Left ventricle myocardium inferior (tissue), 1 donor: ENCODE data around the gene GATA1. TPM values are rescaled to one million over a fixed set of nuclear protein-coding genes. Genes with fewer than 3 reads are reported as not detected.
A peak's percentile ranks its signal among the peaks of the same experiment; 100 is the strongest.

Experiments
- DNase-seq: peaks from one replicate; pipeline ENCODE4 v3.0.0-alpha.2; 2020
- H3K27ac ChIP-seq: fragments of 200-600 bp; replicated peaks from 2 replicates; pipeline ENCODE4 v1.8.0; 2021
- H3K27me3 ChIP-seq: fragments of 200-600 bp; 2 replicates; pipeline ENCODE4 v1.8.0; 2021; ENCODE audit warnings: low read depth
- H3K36me3 ChIP-seq: fragments of 200-600 bp; 2 replicates; pipeline ENCODE4 v1.8.0; 2021
- H3K4me1 ChIP-seq: fragments of 200-600 bp; 2 replicates; pipeline ENCODE4 v1.8.0; 2021
- H3K4me3 ChIP-seq: fragments of 200-600 bp; 2 replicates; pipeline ENCODE4 v1.8.0; 2021; ENCODE audit warnings: mild to moderate bottlenecking, moderate library complexity
- H3K9me3 ChIP-seq: fragments of 200-600 bp; replicated peaks from 2 replicates; pipeline ENCODE4 v1.8.0; 2021
- CTCF ChIP-seq: fragments of 200-600 bp; IDR thresholded peaks from 2 replicates; pipeline ENCODE4 v1.8.0; 2021; ENCODE audit warnings: antibody characterized with exemption, mild to moderate bottlenecking, borderline replicate concordance
- intact Hi-C: fragments of 100-400 bp; cut with micrococcal nuclease; formaldehyde crosslinking; loops from one replicate; pipeline ENCODE4 v1.11.0; 2022
- total RNA-seq: library from RNA; stranded (reverse); fragmentation: NEBNext Ultra II Directional; extraction: Animal tissue kit (Norgen Biotek cat#: 25700); gene quantifications from one replicate; pipeline ENCODE4 v1.2.1, GENCODE V29; 2021
- donor health status: DM: no; HTN: yes; CAD: no; lungs with severe emphysema.

GATA1 gene
- total RNA-seq, 1 donor from 2014 or later, result not detected

- DNase-seq, result peak; percentile 96
- H3K36me3 ChIP-seq, result no peaks in the 10 kb centered on the region
- intact Hi-C loops, result no loop called here
- no peak for TF ChIP-seq CTCF
- peak within 1 kb of the TSS; percentile 97 for H3K27ac ChIP-seq
- peaks cover 5% of the 10 kb centered on the region for H3K4me1 ChIP-seq
- peak within 1 kb of the TSS; percentile 75 for H3K4me3 ChIP-seq
- H3K27me3 ChIP-seq, result no peaks in the 10 kb centered on the region
- no peaks in the 10 kb centered on the region for H3K9me3 ChIP-seq
These were observed 15.1 kb downstream of the GATA1 start, which contains the start of gene HDAC6 for GRCh38 chrX:48801280-48802088. Gene HDAC6 (plus strand): TSS chrX:48802067. CDS start chrX:48802693, 626 bp downstream.

- intact Hi-C loops, result no loop called here
- Histone ChIP-seq H3K36me3 (no peaks in the 10 kb centered on the region), H3K27me3 (no peaks in the 10 kb centered on the region), H3K27ac (peak overlapping the region; percentile 94), H3K4me1 (peaks cover 5% of the 10 kb centered on the region), H3K9me3 (no peaks in the 10 kb centered on the region), H3K4me3 (peak overlapping the region; percentile 73)
- DNase-seq, result peak; percentile 80
- TF ChIP-seq CTCF, result no peak
These were observed 15.9 kb downstream of the GATA1 start for GRCh38 chrX:48802089-48802904.

- Histone ChIP-seq H3K36me3 (no peaks in the 10 kb centered on the region), H3K9me3 (no peaks in the 10 kb centered on the region), H3K27me3 (no peaks in the 10 kb centered on the region), H3K4me1 (peaks cover 5% of the 10 kb centered on the region), H3K4me3 (peak overlapping the region; percentile 73), H3K27ac (peak overlapping the region; percentile 94)
- DNase-seq, result no peak
- intact Hi-C loops, result no loop called here
- TF ChIP-seq CTCF, result no peak
These were observed 16.5 kb downstream of the GATA1 start for GRCh38 chrX:48802905-48803200.

- H3K4me1 ChIP-seq, result no peaks in the 10 kb centered on the region
- DNase-seq, result no peak
- no peaks in the 10 kb centered on the region for H3K27me3 ChIP-seq
- no peak for TF ChIP-seq CTCF
- no peak overlapping the region for H3K27ac ChIP-seq
- H3K9me3 ChIP-seq, result no peaks in the 10 kb centered on the region
- intact Hi-C loops, result no loop called here
- H3K36me3 ChIP-seq, result peaks cover 6% of the 10 kb centered on the region
- H3K4me3 ChIP-seq, result no peak overlapping the region
These were observed 19.7 kb downstream of the GATA1 start for GRCh38 chrX:48806081-48806480.

- no peaks in the 10 kb centered on the region for H3K4me1 ChIP-seq
- no peak for TF ChIP-seq CTCF
- intact Hi-C loops, result no loop called here
- H3K27me3 ChIP-seq, result no peaks in the 10 kb centered on the region
- H3K9me3 ChIP-seq, result no peaks in the 10 kb centered on the region
- DNase-seq, result no peak
- peaks cover 41% of the 10 kb centered on the region for H3K36me3 ChIP-seq
- H3K27ac ChIP-seq, result no peak overlapping the region
- H3K4me3 ChIP-seq, result no peak overlapping the region
These were observed 27.3 kb downstream of the GATA1 start for GRCh38 chrX:48813644-48814043.
